GM12878 (cell line): ENCODE results near the gene LHFPL2. TPM values are rescaled to one million over a fixed set of nuclear protein-coding genes. Genes with fewer than 3 reads are reported as not detected.

Experiments used
- ATAC-seq: fragments of 200-7000 bp; cut with Tn5 transposase; 3 replicates; pipeline ENCODE4 v1.9.1; 2020; ENCODE audit warnings: mild to moderate bottlenecking, moderate library complexity
- BruUV-seq: library from RNA; stranded (reverse); fragments of 400-500 nt; replicated peaks from 2 replicates; lab custom pipeline; 2021; lab: Mats Ljungman, UMichigan
- CTCF ChIA-PET: fragments of 300-600 bp; sonication (Branson Sonifier 250); formaldehyde crosslinking; extraction: SDS; loops from one replicate; lab custom pipeline; 2021; ENCODE audit warnings: inconsistent platforms; lab: Yijun Ruan, JAX
- POLR2A ChIA-PET: fragments of 350-600 bp; formaldehyde crosslinking; extraction: SDS; loops from one replicate; lab custom pipeline; 2021; ENCODE audit warnings: inconsistent platforms; lab: Charles Lee
- RAD21 ChIA-PET: fragments of 300-600 bp; sonication (Branson Sonifier 250); formaldehyde crosslinking; loops from one replicate; lab custom pipeline; 2023; ENCODE audit warnings: antibody characterized with exemption; ENCODE audit not compliant: unreplicated experiment; lab: Charles Lee
- SMC1A ChIA-PET: fragments of 300-600 bp; sonication (Branson Sonifier 250); formaldehyde crosslinking; loops from one replicate; lab custom pipeline; 2023; ENCODE audit not compliant: unreplicated experiment, uncharacterized antibody; lab: Charles Lee
- DNase-seq: peaks from one replicate; pipeline ENCODE4 v3.0.0-alpha.2; 2011; ENCODE audit warnings: low read depth, low spot score
- FAIRE-seq: peaks from 3 replicates; lab custom pipeline; 2011; peaks lifted over from hg19 to GRCh38; lab: Jason Lieb, UNC
- H2AFZ ChIP-seq: 2 replicates; pipeline ENCODE4 v1.6.0; 2011; ENCODE audit warnings: low read depth, low read length, control low read depth; ENCODE audit not compliant: control insufficient read depth
- H3K27ac ChIP-seq: 2 replicates; pipeline ENCODE4 v1.5.1; 2011; ENCODE audit warnings: control low read depth; ENCODE audit not compliant: control insufficient read depth, insufficient read depth
- H3K27me3 ChIP-seq, 2 experiments: replicated peaks in 1 of 2; 2 replicates each; pipeline versions ENCODE4 v1.6.0 to v1.6.1; 2011; ENCODE audit warnings: low read length in 1 of 2; ENCODE audit not compliant: control insufficient read depth in 2 of 2, insufficient read depth in 2 of 2
- H3K36me3 ChIP-seq, 2 experiments: 2 replicates each; pipeline ENCODE4 v1.5.1; 2011; ENCODE audit warnings: low read length in 1 of 2; ENCODE audit not compliant: control insufficient read depth in 2 of 2, insufficient read depth in 2 of 2
- H3K4me1 ChIP-seq: 2 replicates; pipeline ENCODE4 v1.6.1; 2011; ENCODE audit warnings: mild to moderate bottlenecking, low read length, moderate library complexity, mixed read lengths; ENCODE audit not compliant: control insufficient read depth, insufficient read depth
- H3K4me2 ChIP-seq: 2 replicates; pipeline ENCODE4 v1.6.0; 2011; ENCODE audit warnings: control low read depth; ENCODE audit not compliant: control insufficient read depth, insufficient read depth
- H3K4me3 ChIP-seq: fragments of 200-600 bp; sonication (generic); 2 replicates; pipeline ENCODE4 v1.5.1; 2016
- H3K79me2 ChIP-seq: 2 replicates; pipeline ENCODE4 v1.6.0; 2011; ENCODE audit warnings: low read length; ENCODE audit not compliant: control insufficient read depth, insufficient read depth
- H3K9ac ChIP-seq: 2 replicates; pipeline ENCODE4 v1.8.0; 2011; ENCODE audit warnings: low read length, control low read depth, mixed read lengths; ENCODE audit not compliant: control insufficient read depth, insufficient read depth
- H3K9me3 ChIP-seq: replicated peaks from 3 replicates; pipeline ENCODE4 v1.5.1; 2011; ENCODE audit warnings: mild to moderate bottlenecking, low read length; ENCODE audit not compliant: control insufficient read depth, insufficient read depth
- H4K20me1 ChIP-seq: 2 replicates; pipeline ENCODE4 v1.6.0; 2011; ENCODE audit not compliant: control insufficient read depth, insufficient read depth
- CBX3 ChIP-seq: fragments of 200-600 bp; sonication (generic); IDR thresholded peaks from 2 replicates; pipeline ENCODE4 v1.6.1; 2016; ENCODE audit warnings: low read depth, borderline replicate concordance
- HDAC6 ChIP-seq: fragments of 200-600 bp; sonication (generic); IDR thresholded peaks from one replicate; pipeline ENCODE4 v1.8.0; 2017; ENCODE audit warnings: antibody characterized with exemption; ENCODE audit not compliant: unreplicated experiment
- JUND ChIP-seq: IDR thresholded peaks from 2 replicates; pipeline ENCODE4 v1.6.1; 2012; ENCODE audit warnings: low read depth, mild to moderate bottlenecking, low read length, improper control_type of control experiment, moderate library complexity
- LARP7 ChIP-seq: fragments of 450-650 bp; IDR thresholded peaks from 2 replicates; pipeline ENCODE4 v1.6.1; 2017; ENCODE audit warnings: mild to moderate bottlenecking
- NR2F1 ChIP-seq: fragments of 450-650 bp; conservative IDR thresholded peaks from 2 replicates; pipeline ENCODE4 v1.6.1; 2017; ENCODE audit warnings: mild to moderate bottlenecking
- PAX5 ChIP-seq: IDR thresholded peaks from 2 replicates; pipeline ENCODE4 v1.6.1; 2011; ENCODE audit warnings: low read depth, low read length, borderline replicate concordance
- PAX8 ChIP-seq: fragments of 450-650 bp; IDR thresholded peaks from 2 replicates; pipeline ENCODE4 v1.6.1; 2017; ENCODE audit warnings: mild to moderate bottlenecking, moderate library complexity
- RAD21 ChIP-seq: IDR thresholded peaks from 2 replicates; pipeline ENCODE4 v1.6.1; 2011; ENCODE audit warnings: mild to moderate bottlenecking, low read depth, low read length, moderate library complexity; ENCODE audit not compliant: insufficient read depth
- RUNX3 ChIP-seq: IDR thresholded peaks from 2 replicates; pipeline ENCODE4 v1.6.1; 2012; ENCODE audit warnings: low read length, inconsistent platforms
- TAF1 ChIP-seq: IDR thresholded peaks from 2 replicates; pipeline ENCODE4 v1.6.1; 2011; ENCODE audit warnings: mild to moderate bottlenecking, low read depth, low read length, borderline replicate concordance
- TCF7 ChIP-seq: IDR thresholded peaks from 2 replicates; pipeline ENCODE4 v1.6.1; 2014; ENCODE audit warnings: antibody characterized with exemption, borderline replicate concordance
- USF2 ChIP-seq: IDR thresholded peaks from 2 replicates; pipeline ENCODE4 v1.6.1; 2011; ENCODE audit warnings: low read depth, low read length, improper control_type of control experiment, borderline replicate concordance
- YBX1 ChIP-seq: fragments of 450-650 bp; IDR thresholded peaks from 2 replicates; pipeline ENCODE4 v1.6.1; 2016; ENCODE audit warnings: antibody characterized with exemption
- ZNF622 ChIP-seq: fragments of 450-650 bp; IDR thresholded peaks from 2 replicates; pipeline ENCODE4 v1.6.1; 2017; ENCODE audit warnings: mild to moderate bottlenecking, inconsistent platforms
- WGBS: methylation state at CpG from one replicate; pipeline ENCODE4 v1.1.6; 2016; ENCODE audit warnings: low lambda C conversion rate; ENCODE audit not compliant: insufficient replicate concordance, insufficient coverage; ENCODE audit errors: missing lambda C conversion rate; 5-methylcytosine and 5-hydroxymethylcytosine counted together
- in situ Hi-C: fragments of 300-500 bp; cut with MboI; formaldehyde crosslinking; loops from 9 replicates; pipeline ENCODE4 v1.14.3; 2018; ENCODE audit warnings: mixed read lengths
- intact Hi-C: fragments of 100-400 bp; cut with micrococcal nuclease; formaldehyde crosslinking; loops from one replicate; pipeline ENCODE4 v1.14.2; 2022; ENCODE audit not compliant: unreplicated experiment
- polyA plus RNA-seq, 11 experiments: library from polyadenylated mRNA; depleted of rRNA in 4 of 11; unstranded in 6 of 11; stranded (reverse) in 5 of 11; fragments of >200 nt; fragmentation: Nextera tagmentation in 4 of 11; fragmentation: Illumina TruSeq in 1 of 11; extraction: Ambion mirVana in 4 of 11; extraction: Trizol in 1 of 11; gene quantifications; 1 replicate in 1 of 11; 2 replicates in 10 of 11; pipeline versions ENCODE4 v1.2.1 to v1.2.3, GENCODE V29; 2011 to 2016; ENCODE audit warnings: inconsistent platforms in 2 of 11, missing spikeins in 2 of 11, low read depth in 1 of 11
- total RNA-seq, 4 experiments: library from RNA; depleted of rRNA in 3 of 4; stranded (reverse); fragments of >200 nt in 3 of 4; fragmentation: Illumina TruSeq in 1 of 4; extraction: Trizol in 1 of 4; gene quantifications; 2 replicates each; pipeline versions ENCODE4 v1.2.1 to v1.2.3, GENCODE V29; 2013 to 2021

LHFPL2 gene
- total and polyA plus RNA-seq, 10 of the 15 experiments (the other 5 are each of a cell fraction or from before 2014, with no cell fraction given) = 4.1 to 21.8 (median 12.5) TPM

- TF ChIP-seq CBX3 = no peak
- TF ChIP-seq, all 136 proteins: peak for 17
These were observed 56.4 kb downstream of the LHFPL2 start (continued) for GRCh38 chr5:78591972-78592700.

- Histone ChIP-seq H3K9ac (no peak overlapping the region), H2AFZ (no peak overlapping the region), H3K27me3 (no peaks in the 10 kb centered on the region), H3K4me1 (peaks cover 26% of the 10 kb centered on the region), H3K4me3 (no peak overlapping the region), H3K9me3 (no peaks in the 10 kb centered on the region; the same call in 2 of the 3 replicates), H3K27ac (peak overlapping the region; percentile 84; the same call in 1 of the 2 replicates), H4K20me1 (no peaks in the 10 kb centered on the region), H3K36me3 (peaks cover 2 to 8% of the 10 kb centered on the region in 2 experiments; a peak in 2 of 4 replicates), H3K79me2 (peaks cover 6% of the 10 kb centered on the region), H3K4me2 (no peak overlapping the region; the same call in 1 of the 2 replicates)
- TF ChIP-seq ZNF622 = no peak
- no peak for TF ChIP-seq USF2
- TF ChIP-seq HDAC6 = no peak
- TF ChIP-seq PAX5 = no peak
- no peak for TF ChIP-seq PAX8
- no peak for TF ChIP-seq JUND
- TF ChIP-seq YBX1 = no peak
- TF ChIP-seq LARP7 = no peak
- TF ChIP-seq RAD21 = no peak
- no peak for TF ChIP-seq TCF7
- no peak for TF ChIP-seq TAF1
- no peak for TF ChIP-seq RUNX3
- TF ChIP-seq NR2F1 = no peak
- WGBS = 76% methylated on average over 6 of the region's 6 CpGs
- FAIRE-seq (no peak), DNase-seq (no peak), ATAC-seq (no peak)
- CTCF ChIA-PET = interaction anchor here (0.9 to 2.0 kb wide), 3 partner anchors 11 to 271 kb away, joined by 3 to 10 read pairs (median 3); no protein-coding TSS in a partner anchor
- in situ Hi-C loops (no loop called here), intact Hi-C loops (loop anchor here (5.0 kb wide), 1 partner anchor 44 kb away; no protein-coding TSS in a partner anchor)
- RAD21 ChIA-PET = interaction anchor here (0.9 to 7.0 kb wide), 3 partner anchors 17 to 49 kb away, joined by 3 to 51 read pairs (median 15); no protein-coding TSS in a partner anchor
- SMC1A ChIA-PET = interaction anchor here (0.9 to 7.8 kb wide), 6 partner anchors 11 to 372 kb away, joined by 3 to 121 read pairs (median 6); no protein-coding TSS in a partner anchor
- no TSS peak for BruUV-seq
- POLR2A ChIA-PET = interaction anchor here (1.0 kb wide), 1 partner anchor 53 kb away, joined by 3 read pairs; no protein-coding TSS in a partner anchor
These were observed 57.4 kb downstream of the LHFPL2 start for GRCh38 chr5:78591138-78591612.
